IMR-90 (cell line): ENCODE data around the gene TBC1D22A. TPM values are rescaled to one million over a fixed set of nuclear protein-coding genes. Genes with fewer than 3 reads are reported as not detected.

Source experiments
- ATAC-seq: fragments of 200-7000 bp; cut with Tn5 transposase; 2 replicates; pipeline ENCODE4 v1.9.1; 2020; ENCODE audit warnings: low read depth, mild to moderate bottlenecking, moderate library complexity
- BruUV-seq: library from RNA; stranded (reverse); fragments of 400-500 nt; replicated peaks from 2 replicates; lab custom pipeline; 2021; lab: Mats Ljungman, UMichigan
- CTCF ChIA-PET: fragments of 300-600 bp; formaldehyde crosslinking; extraction: SDS; loops from one replicate; lab custom pipeline; 2021; ENCODE audit warnings: antibody characterized with exemption; lab: Yijun Ruan, JAX
- POLR2A ChIA-PET: fragments of 300-600 bp; sonication (Branson Sonifier 250); formaldehyde crosslinking; loops from one replicate; lab custom pipeline; 2022; ENCODE audit warnings: antibody characterized with exemption; ENCODE audit not compliant: unreplicated experiment; lab: Charles Lee
- DNase-seq: peaks from one replicate; pipeline ENCODE4 v3.0.0; 2013
- H2AFZ ChIP-seq: replicated peaks from 2 replicates; pipeline ENCODE3; 2013; ENCODE audit warnings: low read length, mild to moderate bottlenecking; ENCODE audit not compliant: poor library complexity
- H2AK5ac ChIP-seq: 2 replicates; pipeline ENCODE4 v1.6.1; 2013; ENCODE audit warnings: low read depth, low read length, inconsistent platforms
- H2AK9ac ChIP-seq: replicated peaks from 2 replicates; pipeline ENCODE3; 2013; ENCODE audit warnings: mild to moderate bottlenecking, low read depth, low read length, moderate library complexity; ENCODE audit not compliant: poor library complexity
- H2BK120ac ChIP-seq: 2 replicates; pipeline ENCODE4 v1.6.1; 2013; ENCODE audit warnings: low read depth, low read length, inconsistent platforms
- H2BK15ac ChIP-seq: 3 replicates; pipeline ENCODE4 v1.6.1; 2013; ENCODE audit warnings: low read depth, low read length, inconsistent platforms
- H2BK20ac ChIP-seq: 2 replicates; pipeline ENCODE4 v1.6.1; 2013; ENCODE audit warnings: low read depth, mild to moderate bottlenecking, inconsistent platforms, low read length, moderate library complexity
- H2BK5ac ChIP-seq: 2 replicates; pipeline ENCODE4 v1.6.1; 2013; ENCODE audit warnings: mild to moderate bottlenecking, low read depth, low read length, inconsistent platforms; ENCODE audit not compliant: poor library complexity, severe bottlenecking
- H3K14ac ChIP-seq: replicated peaks from 2 replicates; pipeline ENCODE4 v1.6.1; 2013; ENCODE audit warnings: low read depth, low read length, inconsistent platforms
- H3K18ac ChIP-seq: 2 replicates; pipeline ENCODE4 v1.6.1; 2013; ENCODE audit warnings: low read depth, low read length, control low read depth
- H3K23ac ChIP-seq: 2 replicates; pipeline ENCODE4 v1.6.1; 2013; ENCODE audit warnings: low read depth, low read length, inconsistent platforms
- H3K27ac ChIP-seq: 2 replicates; pipeline ENCODE4 v1.5.1; 2013; ENCODE audit warnings: mild to moderate bottlenecking, control low read depth, low read length; ENCODE audit not compliant: insufficient read depth
- H3K27me3 ChIP-seq: 2 replicates; pipeline ENCODE4 v1.6.1; 2013; ENCODE audit warnings: low read length; ENCODE audit not compliant: control insufficient read depth, insufficient read depth
- H3K36me3 ChIP-seq: 2 replicates; pipeline ENCODE4 v1.6.1; 2013; ENCODE audit warnings: low read length, mixed read lengths; ENCODE audit not compliant: control insufficient read depth, insufficient read depth
- H3K4ac ChIP-seq: 2 replicates; pipeline ENCODE4 v1.6.1; 2013; ENCODE audit warnings: low read depth, low read length, inconsistent platforms
- H3K4me1 ChIP-seq: 2 replicates; pipeline ENCODE4 v1.6.1; 2013; ENCODE audit warnings: low read length, mixed read lengths; ENCODE audit not compliant: control insufficient read depth, insufficient read depth
- H3K4me2 ChIP-seq: 2 replicates; pipeline ENCODE4 v1.6.1; 2013; ENCODE audit warnings: low read depth, mild to moderate bottlenecking, control low read depth, low read length, moderate library complexity
- H3K4me3 ChIP-seq: 2 replicates; pipeline ENCODE4 v1.5.1; 2013; ENCODE audit warnings: low read depth, mild to moderate bottlenecking, control low read depth, low read length, moderate library complexity; ENCODE audit not compliant: insufficient read depth
- H3K56ac ChIP-seq: 2 replicates; pipeline ENCODE4 v1.6.1; 2013; ENCODE audit warnings: low read length, inconsistent platforms; ENCODE audit not compliant: insufficient read depth; ENCODE audit errors: extremely low read depth
- H3K79me1 ChIP-seq, 2 experiments: 2 replicates each; pipeline ENCODE4 v1.6.1; 2013; ENCODE audit warnings: low read length in 2 of 2, inconsistent platforms in 1 of 2, low read depth in 1 of 2
- H3K9ac ChIP-seq: 2 replicates; pipeline ENCODE4 v1.6.1; 2013; ENCODE audit warnings: low read depth, low read length, control low read depth
- H3K9me1 ChIP-seq: 2 replicates; pipeline ENCODE4 v1.6.1; 2013; ENCODE audit warnings: low read length, inconsistent platforms; ENCODE audit not compliant: insufficient read depth
- H3K9me3 ChIP-seq: 2 replicates; pipeline ENCODE4 v1.6.1; 2013; ENCODE audit warnings: low read length; ENCODE audit not compliant: control insufficient read depth, insufficient read depth
- H4K20me1 ChIP-seq: 2 replicates; pipeline ENCODE4 v1.6.1; 2013; ENCODE audit warnings: low read length, inconsistent platforms; ENCODE audit not compliant: insufficient read depth
- H4K5ac ChIP-seq: 2 replicates; pipeline ENCODE4 v1.6.1; 2013; ENCODE audit warnings: mild to moderate bottlenecking, low read depth, low read length, control low read depth
- H4K8ac ChIP-seq, 2 experiments: 2 replicates each; pipeline ENCODE4 v1.6.1; 2013; ENCODE audit warnings: low read depth in 2 of 2, low read length in 2 of 2, control low read depth in 1 of 2, inconsistent platforms in 1 of 2
- H4K91ac ChIP-seq: 2 replicates; pipeline ENCODE4 v1.6.1; 2013; ENCODE audit warnings: low read depth, low read length, inconsistent platforms; ENCODE audit not compliant: insufficient read depth
- BHLHE40 ChIP-seq: fragments of 150-350 bp; IDR thresholded peaks from 2 replicates; pipeline ENCODE4 v1.6.1; 2016; ENCODE audit warnings: mild to moderate bottlenecking, low read depth, low read length
- CEBPB ChIP-seq: IDR thresholded peaks from 2 replicates; pipeline ENCODE4 v1.6.1; 2012; ENCODE audit warnings: low read depth, low read length, improper control_type of control experiment
- CHD1 ChIP-seq: IDR thresholded peaks from 2 replicates; pipeline ENCODE4 v1.6.1; 2012; ENCODE audit warnings: low read depth, low read length, improper control_type of control experiment
- CTCF ChIP-seq: conservative IDR thresholded peaks from 2 replicates; pipeline ENCODE4 v1.5.1; 2012; ENCODE audit warnings: mild to moderate bottlenecking, low read depth, low read length, improper control_type of control experiment
- FOS ChIP-seq: fragments of 150-350 bp; IDR thresholded peaks from 2 replicates; pipeline ENCODE4 v1.6.1; 2016; ENCODE audit warnings: low read depth, low read length
- MAFK ChIP-seq: IDR thresholded peaks from 2 replicates; pipeline ENCODE4 v1.6.1; 2012; ENCODE audit warnings: low read depth, low read length, improper control_type of control experiment
- MAZ ChIP-seq: IDR thresholded peaks from 2 replicates; pipeline ENCODE4 v1.6.1; 2012; ENCODE audit warnings: low read depth, mild to moderate bottlenecking, low read length, improper control_type of control experiment, moderate library complexity, borderline replicate concordance
- MXI1 ChIP-seq: IDR thresholded peaks from 2 replicates; pipeline ENCODE4 v1.6.1; 2012; ENCODE audit warnings: low read depth, mild to moderate bottlenecking, low read length, moderate library complexity, borderline replicate concordance
- NFE2L2 ChIP-seq: fragments of 150-350 bp; IDR thresholded peaks from 2 replicates; pipeline ENCODE4 v1.6.1; 2016; ENCODE audit warnings: low read depth, mild to moderate bottlenecking, low read length
- POLR2A ChIP-seq: IDR thresholded peaks from 2 replicates; pipeline ENCODE4 v1.6.1; 2012; ENCODE audit warnings: mild to moderate bottlenecking, low read depth, low read length
- RAD21 ChIP-seq: IDR thresholded peaks from 2 replicates; pipeline ENCODE4 v1.6.1; 2012; ENCODE audit warnings: low read length, improper control_type of control experiment
- RCOR1 ChIP-seq: IDR thresholded peaks from 2 replicates; pipeline ENCODE4 v1.6.1; 2012; ENCODE audit warnings: mild to moderate bottlenecking, low read length, improper control_type of control experiment; ENCODE audit not compliant: insufficient replicate concordance
- RFX5 ChIP-seq: IDR thresholded peaks from 2 replicates; pipeline ENCODE4 v1.8.0; 2012; ENCODE audit warnings: low read depth, mild to moderate bottlenecking, low read length, moderate library complexity
- SMC3 ChIP-seq: fragments of 150-350 bp; IDR thresholded peaks from 2 replicates; pipeline ENCODE4 v1.6.1; 2016; ENCODE audit warnings: low read depth, mild to moderate bottlenecking, antibody characterized with exemption, low read length, moderate library complexity
- WGBS, 2 experiments: methylation state at CpG; one replicate each; pipeline versions ENCODE4 v1.1.5 to v1.1.7; 2013; ENCODE audit warnings: missing lambda C conversion rate in 2 of 2; ENCODE audit not compliant: insufficient read length in 1 of 2; ENCODE audit errors: extremely low coverage in 2 of 2; 5-methylcytosine and 5-hydroxymethylcytosine counted together
- dilution Hi-C: fragments of 300-500 bp; cut with HindIII; formaldehyde crosslinking; loops from one replicate; pipeline ENCODE4 v1.14.3; 2018; ENCODE audit warnings: low sequenced_read_pairs; ENCODE audit not compliant: unreplicated experiment
- in situ Hi-C: fragments of 300-500 bp; cut with MboI; formaldehyde crosslinking; loops from 3 replicates; pipeline ENCODE4 v1.14.3; 2019; ENCODE audit warnings: low sequenced_read_pairs, inconsistent platforms, mixed read lengths
- intact Hi-C: fragments of 100-400 bp; cut with micrococcal nuclease; formaldehyde crosslinking; loops from 2 replicates; pipeline ENCODE4 v1.10.0; 2022
- polyA plus RNA-seq, 3 experiments: library from polyadenylated mRNA; depleted of rRNA; stranded (reverse); fragments of >200 nt; gene quantifications; 2 replicates each; pipeline ENCODE4 v1.2.3, GENCODE V29; 2012; ENCODE audit warnings: low replicate concordance in 1 of 3
- total RNA-seq: library from RNA; depleted of rRNA; stranded (reverse); fragments of >200 nt; gene quantifications from 2 replicates; pipeline ENCODE4 v1.2.3, GENCODE V29; 2012
- TF ChIP-seq, protein P1 (sequence below): fragments of 150-350 bp; IDR thresholded peaks from 2 replicates; pipeline ENCODE4 v1.6.1; 2017; ENCODE audit warnings: mild to moderate bottlenecking, antibody characterized with exemption, low read length, low read depth
- TF ChIP-seq, protein P2 (sequence below): fragments of 150-350 bp; IDR thresholded peaks from 2 replicates; pipeline ENCODE4 v1.6.1; 2016; ENCODE audit warnings: low read depth, mild to moderate bottlenecking, low read length, moderate library complexity, borderline replicate concordance

The TBC1D22A gene
- total and polyA plus RNA-seq, 2 of the 4 experiments (the other 2 are of a cell fraction) = 9.0 to 16.7 TPM

GRCh38 chr22:46802608-46803027 lies 40.2 kb downstream of the TBC1D22A start:
- H3K4me3 ChIP-seq = no peak overlapping the region
- H3K27me3 ChIP-seq = no peaks in the 10 kb centered on the region
- H4K8ac ChIP-seq = no peak overlapping the region
- in situ Hi-C loops = no loop called here
- no TSS peak for BruUV-seq
- H4K20me1 ChIP-seq = peaks cover 19% of the 10 kb centered on the region
- no peak overlapping the region for H3K4ac ChIP-seq
- no peak overlapping the region for H4K5ac ChIP-seq
- no peak overlapping the region for H3K4me2 ChIP-seq
- H2AFZ ChIP-seq = no peak overlapping the region
- H2BK20ac ChIP-seq = no peak overlapping the region
- H3K23ac ChIP-seq = no peak overlapping the region
- no peak overlapping the region for H2AK9ac ChIP-seq
- no peak for TF ChIP-seq FOS
- TF ChIP-seq RFX5 = no peak
- no peak for TF ChIP-seq MXI1
- TF ChIP-seq SMC3 = no peak
- no peak for TF ChIP-seq RAD21
- TF ChIP-seq CTCF = no peak
- TF ChIP-seq NFE2L2 = no peak
- TF ChIP-seq MAZ = no peak
- TF ChIP-seq RCOR1 = no peak
- TF ChIP-seq, protein P1, sequence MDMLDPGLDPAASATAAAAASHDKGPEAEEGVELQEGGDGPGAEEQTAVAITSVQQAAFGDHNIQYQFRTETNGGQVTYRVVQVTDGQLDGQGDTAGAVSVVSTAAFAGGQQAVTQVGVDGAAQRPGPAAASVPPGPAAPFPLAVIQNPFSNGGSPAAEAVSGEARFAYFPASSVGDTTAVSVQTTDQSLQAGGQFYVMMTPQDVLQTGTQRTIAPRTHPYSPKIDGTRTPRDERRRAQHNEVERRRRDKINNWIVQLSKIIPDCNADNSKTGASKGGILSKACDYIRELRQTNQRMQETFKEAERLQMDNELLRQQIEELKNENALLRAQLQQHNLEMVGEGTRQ = no peak
- no peak for TF ChIP-seq CEBPB
- TF ChIP-seq, protein P2, sequence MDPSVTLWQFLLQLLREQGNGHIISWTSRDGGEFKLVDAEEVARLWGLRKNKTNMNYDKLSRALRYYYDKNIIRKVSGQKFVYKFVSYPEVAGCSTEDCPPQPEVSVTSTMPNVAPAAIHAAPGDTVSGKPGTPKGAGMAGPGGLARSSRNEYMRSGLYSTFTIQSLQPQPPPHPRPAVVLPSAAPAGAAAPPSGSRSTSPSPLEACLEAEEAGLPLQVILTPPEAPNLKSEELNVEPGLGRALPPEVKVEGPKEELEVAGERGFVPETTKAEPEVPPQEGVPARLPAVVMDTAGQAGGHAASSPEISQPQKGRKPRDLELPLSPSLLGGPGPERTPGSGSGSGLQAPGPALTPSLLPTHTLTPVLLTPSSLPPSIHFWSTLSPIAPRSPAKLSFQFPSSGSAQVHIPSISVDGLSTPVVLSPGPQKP = no peak
- TF ChIP-seq POLR2A = no peak
- no peak for TF ChIP-seq CHD1
- TF ChIP-seq MAFK = no peak
- no peak for TF ChIP-seq BHLHE40
- WGBS, 2 experiments = 67% methylated on average over 1 of the region's 13 CpGs; no CpG with 5 or more reads in 1 of the 2 experiments
- POLR2A ChIA-PET = no interaction called here
- no peak overlapping the region for H2AK5ac ChIP-seq
- intact Hi-C loops = no loop called here
- no peak overlapping the region for H3K9ac ChIP-seq
- no peak overlapping the region for H2BK15ac ChIP-seq
- no peak overlapping the region for H2BK5ac ChIP-seq
- CTCF ChIA-PET = interaction anchor here (0.6 to 1.3 kb wide), 5 partner anchors 10 to 1050 kb away, joined by 3 to 7 read pairs (median 3); no protein-coding TSS in a partner anchor
- H3K4me1 ChIP-seq = peaks cover 6% of the 10 kb centered on the region; the same call in 1 of the 2 replicates
- peaks cover 37 to 50% of the 10 kb centered on the region in 2 experiments for H3K79me1 ChIP-seq
- dilution Hi-C loops = no loop called here
- peaks cover 29% of the 10 kb centered on the region for H3K36me3 ChIP-seq
- no peak for ATAC-seq
- no peak for DNase-seq
- no peak overlapping the region for H4K91ac ChIP-seq
- peaks cover 12% of the 10 kb centered on the region; the same call in 1 of the 2 replicates for H3K9me1 ChIP-seq
- no peak overlapping the region for H3K14ac ChIP-seq
- no peak overlapping the region for H2BK120ac ChIP-seq
- H3K9me3 ChIP-seq = no peaks in the 10 kb centered on the region
- H3K56ac ChIP-seq = no peak overlapping the region
- no peak overlapping the region for H3K27ac ChIP-seq
- no peak overlapping the region for H3K18ac ChIP-seq
